ENCODE results near the gene CDK14.
"Not testable (repeated sequence)": the region's sequence is repeated elsewhere in the genome, so short reads cannot be mapped to it uniquely, and the experiment has no call there.

Gene CDK14

DNA sequence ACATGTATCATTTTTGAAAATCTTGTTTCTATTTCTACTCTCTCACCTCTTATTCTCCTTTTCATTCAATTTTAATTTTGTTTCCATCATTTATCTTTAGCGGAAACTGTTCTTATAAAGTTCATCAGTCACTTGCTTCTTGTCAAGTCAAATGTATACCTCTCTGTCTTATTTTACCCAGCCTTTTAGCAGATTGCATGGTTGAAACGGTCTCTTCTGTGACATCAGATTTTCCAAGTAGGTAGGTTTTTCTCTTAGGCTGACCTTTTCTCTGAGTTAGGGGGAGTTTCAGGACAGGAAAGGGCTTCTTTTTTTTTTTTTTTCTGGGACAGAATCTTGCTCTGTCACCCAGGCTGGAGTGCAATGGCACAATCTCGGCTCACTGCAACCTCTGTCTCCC is 195.5 kb downstream of the CDK14 start:
- DNase-seq (ENCODE audit: low spot score), result no peak

DNA sequence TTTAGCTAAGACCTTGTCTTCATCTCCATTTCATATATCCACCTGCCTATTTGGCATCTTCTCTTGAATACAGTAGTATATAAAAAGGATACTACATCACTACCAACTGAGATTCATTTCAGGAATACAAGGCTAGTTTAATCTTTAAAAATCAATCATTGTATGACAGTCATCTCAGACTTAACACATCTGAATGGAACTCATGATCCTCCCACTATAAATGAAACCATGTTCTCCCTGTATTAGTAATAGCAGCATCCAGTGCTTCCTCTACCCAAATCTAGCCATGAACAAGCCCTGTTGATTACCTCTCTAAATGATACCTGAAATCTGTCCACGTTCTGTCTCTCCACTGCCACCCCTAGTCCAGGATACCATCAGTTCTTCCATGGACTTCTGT is 196.2 kb downstream of the CDK14 start:
- DNase-seq (ENCODE audit: low spot score), result no peak

DNA sequence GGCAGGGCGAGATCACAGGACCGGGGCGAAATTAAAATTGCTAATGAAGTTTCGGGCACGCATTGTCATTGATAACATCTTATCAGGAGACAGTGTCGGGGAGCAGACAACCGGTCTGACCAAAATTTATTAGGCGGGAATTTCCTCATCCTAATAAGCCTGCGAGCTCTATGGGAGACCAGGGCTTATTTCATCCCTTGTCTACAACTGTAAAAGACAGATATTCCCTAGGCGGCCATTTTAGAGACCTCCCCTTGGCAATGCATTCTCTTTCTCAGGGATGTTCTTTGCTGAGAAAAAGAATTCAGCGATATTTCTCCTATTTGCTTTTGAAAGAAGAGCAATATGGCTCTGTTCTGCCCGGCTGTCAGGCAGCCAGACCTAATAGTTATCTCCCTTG is 198.1 kb downstream of the CDK14 start:
- not testable (repeated sequence) for DNase-seq (ENCODE audit: low spot score)

DNA sequence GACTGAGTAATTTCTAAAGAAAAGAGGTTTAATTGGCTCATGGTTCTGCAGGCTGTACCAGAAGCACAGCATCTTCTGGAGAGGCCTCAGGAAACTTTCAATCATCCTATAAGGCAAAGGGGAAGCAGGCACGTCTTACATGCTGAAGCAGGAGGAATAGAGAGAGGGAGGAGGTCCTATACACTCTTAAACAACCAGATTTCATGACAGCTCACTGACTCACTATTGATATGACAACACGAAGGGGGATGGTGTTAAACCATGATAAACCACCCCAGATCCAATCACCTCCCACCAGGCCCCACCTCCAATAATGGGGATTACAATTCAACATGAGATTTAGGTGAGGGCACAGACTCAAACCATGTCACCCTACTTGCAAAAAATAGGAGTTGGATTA is 201.5 kb downstream of the CDK14 start:
- no peak for DNase-seq (ENCODE audit: low spot score)

DNA sequence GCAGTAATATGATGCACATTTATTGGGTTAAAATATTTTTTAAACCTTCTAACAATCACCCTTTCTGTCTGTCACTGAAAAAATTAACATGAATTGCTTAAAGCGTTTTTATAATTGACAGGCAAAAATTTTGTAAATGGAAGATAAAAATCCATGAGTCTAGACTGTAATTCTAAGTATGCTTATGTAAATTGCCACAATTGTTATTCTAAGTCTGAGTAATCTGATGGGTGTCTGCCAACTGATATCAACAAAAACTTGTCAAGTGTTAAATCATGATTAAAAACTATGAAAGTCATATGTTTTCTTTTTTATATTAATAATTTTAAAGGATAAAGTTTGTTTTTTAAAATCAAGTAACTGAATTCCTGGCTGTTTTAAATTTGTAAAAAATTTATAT is 208.2 kb downstream of the CDK14 start:
- DNase-seq (ENCODE audit: low spot score), result no peak

DNA sequence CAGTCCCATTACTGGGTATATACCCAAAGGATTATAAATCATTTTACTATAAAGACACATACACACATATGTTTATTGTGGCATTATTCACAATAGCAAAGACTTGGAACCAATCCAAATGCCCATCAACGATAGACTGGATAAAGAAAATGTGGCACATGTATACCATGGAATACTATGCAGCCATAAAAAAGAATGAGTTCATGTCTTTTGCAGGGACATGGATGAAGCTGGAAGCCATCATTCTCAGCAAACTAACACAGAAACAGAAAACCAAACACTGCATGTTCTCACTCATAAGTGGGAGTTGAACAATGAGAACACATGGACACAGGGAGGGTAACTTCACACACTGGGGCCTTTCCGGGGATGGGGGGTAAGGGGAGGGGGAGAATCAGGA is 219.4 kb downstream of the CDK14 start:
- not testable (repeated sequence) for DNase-seq (ENCODE audit: low spot score)

DNA sequence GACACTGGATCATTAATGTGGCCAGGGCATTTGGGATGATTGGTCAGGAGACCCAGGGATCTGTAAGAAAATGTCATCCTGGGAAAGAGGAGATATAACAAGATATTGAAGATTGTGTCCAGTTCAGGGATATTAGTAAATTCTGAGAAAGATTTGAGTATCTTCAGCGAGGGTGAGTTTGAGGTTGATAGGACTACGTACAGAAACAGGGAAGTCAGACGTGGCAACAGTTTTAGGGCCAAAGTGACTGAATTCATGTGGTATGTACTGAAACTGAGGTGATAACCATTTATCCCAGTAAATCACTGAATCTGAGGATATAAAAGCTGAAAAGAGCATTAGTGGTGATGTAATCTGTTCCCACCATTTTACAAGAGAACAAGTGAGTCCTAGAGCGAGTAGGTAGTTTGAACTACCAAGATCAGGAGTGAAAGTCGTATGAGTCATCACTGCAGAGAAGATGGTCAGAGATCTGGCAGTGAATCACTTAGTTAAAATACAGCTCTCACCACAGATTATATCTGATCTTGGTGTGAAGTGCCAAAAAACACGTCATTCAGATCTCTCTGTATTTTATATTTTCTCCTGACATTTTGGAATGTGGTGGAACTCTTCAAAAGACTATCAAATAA is 220.5 kb downstream of the CDK14 start:
- peak; percentile 88 for DNase-seq (ENCODE audit: low spot score)

DNA sequence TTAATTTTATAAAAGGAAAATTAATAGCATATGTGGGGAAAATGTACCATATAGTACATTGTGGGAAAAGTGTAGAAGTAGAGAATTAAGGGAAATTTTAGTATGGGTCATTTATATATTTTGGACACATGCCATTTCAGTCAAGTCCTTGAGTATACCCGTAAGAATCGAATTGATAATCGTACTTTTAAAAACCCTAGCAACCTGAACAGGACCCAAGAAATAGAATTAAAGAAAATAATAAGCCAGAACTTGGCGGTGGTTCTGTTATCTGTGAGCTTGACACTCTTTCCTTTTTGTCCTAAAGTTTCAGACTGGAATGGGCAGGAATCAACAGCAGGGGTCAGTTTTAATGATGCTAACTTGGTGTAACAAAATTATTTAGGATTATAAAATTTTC is 221.0 kb downstream of the CDK14 start:
- DNase-seq (ENCODE audit: low spot score), result no peak

DNA sequence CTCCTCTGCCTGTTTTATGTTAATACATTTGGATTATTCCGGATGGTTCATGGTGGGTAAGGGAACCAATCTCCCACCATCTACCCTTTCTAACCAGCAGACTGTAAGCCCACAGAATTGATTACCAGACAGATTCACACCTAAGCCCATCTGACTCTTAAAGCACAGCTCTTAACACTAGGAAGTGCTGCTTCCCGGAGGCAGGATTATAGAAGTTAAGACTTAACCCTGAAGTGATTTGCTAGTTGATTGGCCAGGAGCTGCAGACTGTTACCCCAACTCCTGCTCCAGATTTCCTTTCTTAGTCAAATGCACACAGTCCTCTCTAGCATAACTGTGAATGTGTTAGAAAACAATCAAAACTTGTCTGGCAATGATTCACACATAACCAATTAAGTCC is 221.7 kb downstream of the CDK14 start:
- no peak for DNase-seq (ENCODE audit: low spot score)

DNA sequence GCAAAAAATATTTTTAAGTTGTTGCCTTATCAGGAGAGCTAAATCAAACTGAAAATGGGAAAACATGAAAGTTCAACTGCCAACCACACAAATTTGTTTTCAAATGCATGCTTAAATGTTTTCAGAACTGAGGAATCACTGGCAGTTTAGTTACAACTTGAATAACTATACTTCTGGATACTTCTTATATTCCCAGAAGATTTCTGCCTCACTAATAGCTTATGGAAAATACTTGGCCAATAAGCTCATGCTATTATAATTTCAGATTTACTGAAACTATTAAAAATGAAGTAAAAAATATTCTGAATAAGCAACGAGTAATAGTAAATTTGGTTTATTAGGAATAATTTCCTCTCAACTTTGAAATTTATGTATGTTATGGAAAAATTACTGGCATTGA is 222.2 kb downstream of the CDK14 start:
- no peak for DNase-seq (ENCODE audit: low spot score)

DNA sequence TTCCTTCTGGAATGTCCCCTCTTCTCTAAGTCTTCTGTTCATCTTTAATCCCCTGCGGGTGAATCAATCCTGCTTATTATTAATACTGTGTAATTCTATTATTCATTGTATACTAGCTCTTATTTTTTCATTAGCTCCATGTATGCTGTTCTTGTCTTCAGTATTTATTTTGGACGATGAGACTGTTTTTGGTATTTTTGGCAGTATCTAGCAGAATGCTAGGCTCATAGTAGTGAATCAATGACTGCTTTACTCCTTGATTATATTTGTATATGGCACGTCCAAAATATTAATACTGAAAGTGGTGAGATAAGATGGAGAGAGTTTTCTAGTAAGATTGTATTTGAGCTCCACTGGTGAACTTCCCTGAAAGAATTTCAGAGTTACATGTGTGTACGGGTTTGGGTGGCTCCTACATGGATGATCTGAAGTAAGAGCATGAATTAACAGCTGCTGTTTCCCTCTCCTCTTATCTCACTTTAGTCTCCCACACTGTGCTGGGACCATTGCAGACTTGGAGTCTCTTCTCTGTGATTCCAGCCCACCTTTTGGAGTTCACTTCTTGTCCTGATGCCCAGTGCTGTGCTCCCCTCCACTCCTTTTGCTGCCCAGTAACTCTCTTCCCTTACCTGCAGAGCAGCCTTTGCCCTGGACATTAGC is 226.0 kb downstream of the CDK14 start:
- no peak for DNase-seq (ENCODE audit: low spot score)

DNA sequence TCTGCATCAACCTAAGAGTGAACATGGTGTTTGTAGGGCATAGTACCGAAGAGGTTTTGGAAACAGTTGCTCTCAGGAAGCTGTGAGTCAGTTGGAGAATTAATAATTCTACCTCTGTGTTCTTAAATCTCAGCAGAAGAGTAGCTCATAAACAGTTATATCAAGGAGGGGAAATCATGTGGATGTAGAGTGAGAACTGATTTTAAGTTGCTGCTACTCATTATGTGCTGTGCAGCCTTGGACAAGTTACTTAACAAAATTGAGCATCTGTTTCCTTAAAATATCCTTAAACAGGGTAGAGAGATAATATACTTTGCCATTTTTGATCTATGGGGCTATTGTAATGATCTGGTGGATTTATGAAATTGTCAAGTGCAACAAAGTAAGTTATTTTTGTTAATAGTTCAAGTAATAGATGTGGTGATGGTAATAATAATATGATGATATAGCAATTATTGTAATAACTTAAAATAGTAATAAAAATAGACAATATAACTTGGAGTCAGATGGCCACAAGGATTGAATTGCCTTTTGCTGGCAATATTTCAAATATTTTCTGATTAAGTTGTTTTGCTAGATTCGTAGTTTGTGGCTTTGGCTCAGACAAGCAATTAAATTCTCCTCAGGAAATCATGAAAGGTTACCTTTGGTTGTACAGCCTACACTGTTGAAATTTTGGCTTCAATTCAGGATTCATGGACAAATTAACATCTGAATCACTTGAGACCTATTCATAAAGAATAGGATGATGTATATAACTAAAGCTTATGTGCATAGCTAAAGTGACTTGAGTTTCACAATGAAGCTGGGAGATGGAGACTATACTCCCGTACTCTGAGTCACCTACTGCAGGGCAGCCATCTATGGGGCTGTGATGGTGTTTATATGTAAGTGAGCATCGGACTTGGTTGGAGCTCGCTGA is 228.5 kb downstream of the CDK14 start:
- no peak for DNase-seq (ENCODE audit: low spot score)

DNA sequence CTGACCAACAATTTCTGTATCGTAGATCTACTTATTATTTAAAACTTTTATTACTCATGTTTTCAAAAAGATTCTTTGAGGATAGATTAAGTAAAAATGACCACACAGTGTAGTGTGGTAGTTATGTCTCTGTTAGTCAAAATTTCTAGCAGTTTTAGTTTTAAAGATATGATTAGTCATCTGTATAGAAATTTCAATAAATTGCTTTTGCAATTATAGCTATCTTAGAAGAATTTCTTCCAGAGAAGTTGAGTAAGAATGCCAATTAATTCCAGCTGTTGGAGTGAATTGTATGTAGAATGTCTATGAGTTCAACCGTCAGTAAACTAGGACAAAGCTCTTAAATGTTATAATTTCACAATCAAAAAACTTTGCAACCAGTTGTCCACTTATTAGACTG is 229.7 kb downstream of the CDK14 start:
- DNase-seq (ENCODE audit: low spot score), result no peak

DNA sequence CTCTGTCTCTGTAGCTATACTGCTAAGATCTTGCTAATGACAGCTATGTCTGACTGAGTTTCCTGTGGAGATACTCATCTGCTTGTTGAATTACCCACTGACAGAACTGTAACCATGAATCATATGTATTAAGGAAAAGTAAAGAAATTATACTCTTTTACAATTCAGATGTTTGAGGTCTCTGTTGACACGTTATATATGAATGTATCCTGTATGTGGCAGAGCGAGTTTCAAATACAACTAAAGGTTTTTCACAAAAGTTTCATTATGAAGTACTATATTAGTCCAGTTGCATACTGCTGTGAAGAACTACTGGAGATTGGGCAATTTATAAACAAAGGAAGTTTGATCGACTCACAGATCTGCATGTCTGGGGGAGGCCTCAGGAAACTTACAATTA is 232.5 kb downstream of the CDK14 start:
- no peak for DNase-seq (ENCODE audit: low spot score)

DNA sequence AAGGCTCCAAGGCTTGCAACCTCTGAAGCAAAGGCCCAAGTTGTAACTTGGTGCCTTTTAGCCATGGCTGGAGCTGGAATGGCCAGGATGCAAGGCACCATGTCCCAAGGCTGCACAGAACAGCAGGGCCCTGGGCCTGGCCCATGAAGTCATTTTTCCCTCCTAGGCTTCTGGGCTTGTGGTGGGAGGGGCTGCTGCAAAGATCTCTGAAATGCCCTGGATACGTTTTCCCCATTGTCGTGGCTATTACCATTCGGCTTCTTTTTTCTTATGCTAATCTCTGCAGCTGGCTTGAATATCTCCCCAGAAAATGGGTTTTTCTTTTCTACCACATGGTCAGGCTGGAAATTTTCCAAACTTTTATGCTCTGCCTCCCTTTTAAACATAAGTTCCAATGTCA is 234.2 kb downstream of the CDK14 start:
- DNase-seq (ENCODE audit: low spot score), result no peak

DNA sequence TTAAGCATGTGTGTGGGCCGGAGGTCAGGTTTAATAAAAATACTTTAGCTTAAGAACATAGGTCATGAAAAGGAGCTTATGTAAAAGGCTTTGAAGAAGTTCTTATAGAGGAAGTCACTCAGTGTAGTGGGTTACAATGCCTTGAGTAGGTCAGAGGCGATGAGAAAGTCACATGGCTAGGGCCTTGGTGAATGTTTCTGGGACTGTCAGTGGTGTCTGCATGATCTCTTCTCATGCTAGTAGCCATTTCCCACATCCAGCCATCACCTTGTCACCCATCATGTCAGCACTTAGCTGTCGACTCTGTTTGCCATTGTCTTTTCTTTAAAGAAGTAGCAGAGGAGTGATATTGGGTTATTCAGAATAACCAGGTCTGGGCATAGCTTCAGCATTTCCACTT is 236.6 kb downstream of the CDK14 start:
- no peak for DNase-seq (ENCODE audit: low spot score)

DNA sequence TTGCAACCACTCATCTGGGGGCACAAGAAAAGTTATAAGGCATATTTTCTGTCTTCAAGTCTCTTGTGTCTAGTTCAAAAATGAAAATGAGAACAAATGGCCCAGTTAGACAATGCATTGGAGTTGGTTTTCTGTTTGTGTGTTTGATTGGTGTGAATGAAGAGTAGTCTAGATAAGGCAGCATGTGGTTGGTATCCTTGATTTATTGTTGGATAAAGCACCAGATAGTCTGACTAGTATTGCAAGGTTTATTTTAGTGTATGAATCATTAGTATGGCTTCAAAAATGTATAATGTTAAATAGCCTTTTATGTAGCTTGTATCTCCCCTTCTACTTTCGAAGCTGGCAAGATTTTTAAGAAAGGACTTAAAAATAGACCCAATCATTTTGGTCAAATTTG is 237.3 kb downstream of the CDK14 start:
- DNase-seq (ENCODE audit: low spot score), result no peak

DNA sequence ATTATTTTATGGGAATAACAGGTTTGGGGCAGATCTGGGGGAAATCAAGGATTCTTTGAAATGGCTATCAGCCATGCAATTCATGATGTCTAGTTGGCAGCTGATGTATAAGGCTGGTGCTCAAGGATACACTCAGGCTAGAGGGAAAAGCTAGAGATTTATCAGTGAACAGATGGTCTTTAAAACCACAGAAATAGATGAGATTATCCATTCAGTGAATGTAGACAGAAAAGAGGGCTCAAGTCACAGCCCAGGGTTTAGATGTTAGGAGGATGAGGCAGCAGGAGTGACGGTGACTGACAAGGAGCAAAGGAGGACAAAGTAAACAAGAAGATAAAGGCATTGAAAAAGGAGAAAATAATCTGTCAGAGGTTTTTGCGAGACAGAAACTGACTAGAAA is 238.7 kb downstream of the CDK14 start:
- DNase-seq (ENCODE audit: low spot score), result no peak

DNA sequence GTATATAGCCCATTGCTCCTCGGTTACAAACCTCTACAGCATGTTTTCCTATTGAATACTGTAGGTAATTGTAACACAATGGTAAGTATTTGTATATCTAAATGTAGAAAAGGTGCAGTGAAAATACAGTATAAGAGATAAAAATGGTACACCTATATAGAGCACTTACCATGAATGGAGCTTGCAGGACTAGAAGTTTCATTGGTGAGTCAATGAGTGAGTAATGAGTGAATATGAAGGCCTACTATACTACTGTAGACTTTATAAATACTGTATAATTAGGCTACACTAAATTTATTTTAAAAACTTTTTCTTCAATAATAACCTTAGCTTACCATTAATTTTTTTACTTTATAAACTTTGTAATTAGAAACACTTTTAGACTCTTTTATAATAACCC is 239.7 kb downstream of the CDK14 start:
- no peak for DNase-seq (ENCODE audit: low spot score)

DNA sequence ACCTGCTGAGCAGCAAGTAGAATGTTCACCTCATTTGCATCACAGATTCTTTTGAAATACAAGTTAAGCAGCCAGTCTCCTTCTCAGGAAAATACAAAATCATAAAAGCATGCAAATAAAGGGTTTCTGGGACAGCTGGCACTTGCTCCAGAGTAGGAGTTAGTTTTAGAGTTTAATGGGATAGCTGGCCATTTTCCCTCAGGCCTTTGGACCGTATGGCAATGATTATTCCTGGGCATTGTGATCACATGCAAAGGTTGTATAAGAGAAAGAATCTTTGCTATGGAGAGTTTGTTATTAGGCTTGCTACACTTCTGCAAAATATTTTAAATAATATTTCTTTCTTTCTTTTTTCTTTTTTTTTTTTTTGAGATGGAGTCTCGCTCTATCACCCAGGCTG is 240.8 kb downstream of the CDK14 start:
- no peak for DNase-seq (ENCODE audit: low spot score)

DNA sequence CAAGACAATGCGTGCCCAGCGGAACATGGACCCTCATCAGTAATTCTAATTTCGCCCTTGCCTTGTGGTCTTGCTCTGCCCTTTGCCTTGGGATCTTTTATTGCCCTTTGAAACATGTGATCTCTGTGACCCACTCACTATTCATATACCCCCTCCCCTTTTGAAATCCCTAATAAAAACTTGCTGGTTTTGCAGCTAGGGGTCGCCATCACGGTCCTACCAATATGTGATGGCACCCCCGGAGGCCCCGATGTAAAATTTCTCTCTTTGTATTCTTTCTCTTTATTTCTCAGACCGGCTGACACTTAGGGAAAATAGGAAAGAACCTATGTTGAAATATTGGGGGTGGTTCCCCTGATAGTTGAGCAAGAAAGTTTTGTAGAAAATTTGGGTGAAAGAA is 242.7 kb downstream of the CDK14 start:
- DNase-seq (ENCODE audit: low spot score), result no peak

DNA sequence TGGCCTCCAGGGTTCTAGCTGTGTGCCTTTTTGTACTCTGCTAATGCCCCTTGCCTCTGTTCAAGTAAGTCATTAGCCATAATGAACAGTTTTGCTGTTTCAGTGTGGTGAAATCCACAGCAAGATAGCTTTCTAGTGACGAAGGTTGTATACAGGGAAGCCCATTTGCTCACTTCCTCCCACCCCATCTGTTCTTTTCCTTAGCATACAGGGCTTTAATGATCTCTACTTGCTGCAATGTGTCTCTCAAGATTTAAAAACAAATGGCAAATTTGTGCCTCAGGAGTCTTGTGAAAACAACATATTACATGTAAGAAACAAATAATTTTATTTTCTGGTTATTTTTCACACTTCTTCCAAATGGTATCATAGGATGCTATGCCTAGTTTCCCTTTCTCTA is 243.2 kb downstream of the CDK14 start:
- no peak for DNase-seq (ENCODE audit: low spot score)

DNA sequence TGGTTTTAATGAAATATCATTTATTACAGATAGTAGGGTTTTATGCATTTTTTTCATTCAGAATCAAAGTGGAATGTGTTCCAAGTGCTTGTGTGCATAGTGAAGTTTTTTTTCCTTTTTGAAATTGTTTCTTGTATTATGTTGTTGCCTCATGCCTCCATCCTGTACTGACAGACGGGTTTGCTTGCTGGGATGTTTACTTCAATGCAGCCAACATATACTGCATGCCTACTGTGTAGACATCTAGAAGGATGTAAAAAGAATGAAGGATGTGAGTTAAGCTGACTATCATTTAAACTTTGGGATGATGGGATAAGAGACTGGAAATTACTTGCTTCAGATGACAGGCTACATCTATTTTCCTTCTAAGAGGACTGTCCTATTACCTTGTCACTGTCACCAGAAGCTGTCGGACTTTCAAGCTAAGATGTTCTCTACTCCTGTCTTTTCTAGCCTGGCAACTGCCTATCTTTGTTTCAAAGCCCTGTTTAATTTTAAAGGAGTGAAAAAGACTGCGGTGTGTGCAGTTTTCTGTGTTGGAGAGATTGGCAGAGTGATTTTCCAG is 243.7 kb downstream of the CDK14 start:
- DNase-seq (ENCODE audit: low spot score), result no peak

All from LoVo (cell line).